GM12878 (cell line): ENCODE results near the gene AKT1. TPM values are rescaled to one million over a fixed set of nuclear protein-coding genes. Genes with fewer than 3 reads are reported as not detected.

Source experiments
- ATAC-seq: fragments of 200-7000 bp; cut with Tn5 transposase; 3 replicates; pipeline ENCODE4 v1.9.1; 2020; ENCODE audit warnings: mild to moderate bottlenecking, moderate library complexity
- BruUV-seq: library from RNA; stranded (reverse); fragments of 400-500 nt; replicated peaks from 2 replicates; lab custom pipeline; 2021; lab: Mats Ljungman, UMichigan
- CTCF ChIA-PET: fragments of 300-600 bp; sonication (Branson Sonifier 250); formaldehyde crosslinking; extraction: SDS; loops from one replicate; lab custom pipeline; 2021; ENCODE audit warnings: inconsistent platforms; lab: Yijun Ruan, JAX
- POLR2A ChIA-PET: fragments of 350-600 bp; formaldehyde crosslinking; extraction: SDS; loops from one replicate; lab custom pipeline; 2021; ENCODE audit warnings: inconsistent platforms; lab: Charles Lee
- RAD21 ChIA-PET: fragments of 300-600 bp; sonication (Branson Sonifier 250); formaldehyde crosslinking; loops from one replicate; lab custom pipeline; 2023; ENCODE audit warnings: antibody characterized with exemption; ENCODE audit not compliant: unreplicated experiment; lab: Charles Lee
- SMC1A ChIA-PET: fragments of 300-600 bp; sonication (Branson Sonifier 250); formaldehyde crosslinking; loops from one replicate; lab custom pipeline; 2023; ENCODE audit not compliant: unreplicated experiment, uncharacterized antibody; lab: Charles Lee
- DNase-seq: peaks from one replicate; pipeline ENCODE4 v3.0.0-alpha.2; 2011; ENCODE audit warnings: low read depth, low spot score
- FAIRE-seq: peaks from 3 replicates; lab custom pipeline; 2011; peaks lifted over from hg19 to GRCh38; lab: Jason Lieb, UNC
- H2AFZ ChIP-seq: 2 replicates; pipeline ENCODE4 v1.6.0; 2011; ENCODE audit warnings: low read depth, low read length, control low read depth; ENCODE audit not compliant: control insufficient read depth
- H3K27ac ChIP-seq: 2 replicates; pipeline ENCODE4 v1.5.1; 2011; ENCODE audit warnings: control low read depth; ENCODE audit not compliant: control insufficient read depth, insufficient read depth
- H3K27me3 ChIP-seq, 2 experiments: replicated peaks in 1 of 2; 2 replicates each; pipeline versions ENCODE4 v1.6.0 to v1.6.1; 2011; ENCODE audit warnings: low read length in 1 of 2; ENCODE audit not compliant: control insufficient read depth in 2 of 2, insufficient read depth in 2 of 2
- H3K36me3 ChIP-seq, 2 experiments: 2 replicates each; pipeline ENCODE4 v1.5.1; 2011; ENCODE audit warnings: low read length in 1 of 2; ENCODE audit not compliant: control insufficient read depth in 2 of 2, insufficient read depth in 2 of 2
- H3K4me1 ChIP-seq: 2 replicates; pipeline ENCODE4 v1.6.1; 2011; ENCODE audit warnings: mild to moderate bottlenecking, low read length, moderate library complexity, mixed read lengths; ENCODE audit not compliant: control insufficient read depth, insufficient read depth
- H3K4me2 ChIP-seq: 2 replicates; pipeline ENCODE4 v1.6.0; 2011; ENCODE audit warnings: control low read depth; ENCODE audit not compliant: control insufficient read depth, insufficient read depth
- H3K4me3 ChIP-seq: fragments of 200-600 bp; sonication (generic); 2 replicates; pipeline ENCODE4 v1.5.1; 2016
- H3K79me2 ChIP-seq: 2 replicates; pipeline ENCODE4 v1.6.0; 2011; ENCODE audit warnings: low read length; ENCODE audit not compliant: control insufficient read depth, insufficient read depth
- H3K9ac ChIP-seq: 2 replicates; pipeline ENCODE4 v1.8.0; 2011; ENCODE audit warnings: low read length, control low read depth, mixed read lengths; ENCODE audit not compliant: control insufficient read depth, insufficient read depth
- H3K9me3 ChIP-seq: replicated peaks from 3 replicates; pipeline ENCODE4 v1.5.1; 2011; ENCODE audit warnings: mild to moderate bottlenecking, low read length; ENCODE audit not compliant: control insufficient read depth, insufficient read depth
- H4K20me1 ChIP-seq: 2 replicates; pipeline ENCODE4 v1.6.0; 2011; ENCODE audit not compliant: control insufficient read depth, insufficient read depth
- DPF2 ChIP-seq: fragments of 450-650 bp; IDR thresholded peaks from 2 replicates; pipeline ENCODE4 v1.6.1; 2017; ENCODE audit warnings: mild to moderate bottlenecking
- EED ChIP-seq: sonication (generic); IDR thresholded peaks from 2 replicates; pipeline ENCODE4 v1.6.1; 2016; ENCODE audit warnings: antibody characterized with exemption, low read depth
- EGR1 ChIP-seq, 2 experiments: IDR thresholded peaks; 1 replicate in 1 of 2; 2 replicates in 1 of 2; pipeline ENCODE4 v1.6.1; 2011 to 2012; ENCODE audit warnings: low read depth in 2 of 2, low read length in 2 of 2, borderline replicate concordance in 1 of 2, mild to moderate bottlenecking in 1 of 2, moderate library complexity in 1 of 2
- EZH2 ChIP-seq: IDR thresholded peaks from 2 replicates; pipeline ENCODE4 v1.6.1; 2012; ENCODE audit warnings: low read depth, mild to moderate bottlenecking, control low read depth, inconsistent platforms, low read length, borderline replicate concordance; ENCODE audit not compliant: control insufficient read depth
- GATAD2B ChIP-seq: fragments of 450-650 bp; conservative IDR thresholded peaks from 2 replicates; pipeline ENCODE4 v1.6.1; 2017; ENCODE audit warnings: low read depth, mild to moderate bottlenecking, moderate library complexity
- IKZF1 ChIP-seq: fragments of 450-650 bp; conservative IDR thresholded peaks from 2 replicates; pipeline ENCODE4 v1.6.1; 2017; ENCODE audit warnings: antibody characterized with exemption, mild to moderate bottlenecking
- NBN ChIP-seq: fragments of 450-650 bp; IDR thresholded peaks from 2 replicates; pipeline ENCODE4 v1.6.1; 2016
- RUNX3 ChIP-seq: IDR thresholded peaks from 2 replicates; pipeline ENCODE4 v1.6.1; 2012; ENCODE audit warnings: low read length, inconsistent platforms
- WGBS: methylation state at CpG from one replicate; pipeline ENCODE4 v1.1.6; 2016; ENCODE audit warnings: low lambda C conversion rate; ENCODE audit not compliant: insufficient replicate concordance, insufficient coverage; ENCODE audit errors: missing lambda C conversion rate; 5-methylcytosine and 5-hydroxymethylcytosine counted together
- in situ Hi-C: fragments of 300-500 bp; cut with MboI; formaldehyde crosslinking; loops from 9 replicates; pipeline ENCODE4 v1.14.3; 2018; ENCODE audit warnings: mixed read lengths
- intact Hi-C: fragments of 100-400 bp; cut with micrococcal nuclease; formaldehyde crosslinking; loops from one replicate; pipeline ENCODE4 v1.14.2; 2022; ENCODE audit not compliant: unreplicated experiment
- polyA plus RNA-seq, 11 experiments: library from polyadenylated mRNA; depleted of rRNA in 4 of 11; unstranded in 6 of 11; stranded (reverse) in 5 of 11; fragments of >200 nt; fragmentation: Nextera tagmentation in 4 of 11; fragmentation: Illumina TruSeq in 1 of 11; extraction: Ambion mirVana in 4 of 11; extraction: Trizol in 1 of 11; gene quantifications; 1 replicate in 1 of 11; 2 replicates in 10 of 11; pipeline versions ENCODE4 v1.2.1 to v1.2.3, GENCODE V29; 2011 to 2016; ENCODE audit warnings: inconsistent platforms in 2 of 11, missing spikeins in 2 of 11, low read depth in 1 of 11
- total RNA-seq, 4 experiments: library from RNA; depleted of rRNA in 3 of 4; stranded (reverse); fragments of >200 nt in 3 of 4; fragmentation: Illumina TruSeq in 1 of 4; extraction: Trizol in 1 of 4; gene quantifications; 2 replicates each; pipeline versions ENCODE4 v1.2.1 to v1.2.3, GENCODE V29; 2013 to 2021
- TF ChIP-seq, protein P1 (sequence below): IDR thresholded peaks from 2 replicates; pipeline ENCODE4 v1.6.1; 2011; ENCODE audit warnings: borderline replicate concordance, low read depth, mild to moderate bottlenecking, moderate library complexity, mixed read lengths, low read length; ENCODE audit not compliant: insufficient read depth; ENCODE audit errors: extremely low read length

Gene AKT1
- total and polyA plus RNA-seq, 10 of the 15 experiments (the other 5 are each of a cell fraction or from before 2014, with no cell fraction given): 0.63 to 110 (median 58.9) TPM

DNA sequence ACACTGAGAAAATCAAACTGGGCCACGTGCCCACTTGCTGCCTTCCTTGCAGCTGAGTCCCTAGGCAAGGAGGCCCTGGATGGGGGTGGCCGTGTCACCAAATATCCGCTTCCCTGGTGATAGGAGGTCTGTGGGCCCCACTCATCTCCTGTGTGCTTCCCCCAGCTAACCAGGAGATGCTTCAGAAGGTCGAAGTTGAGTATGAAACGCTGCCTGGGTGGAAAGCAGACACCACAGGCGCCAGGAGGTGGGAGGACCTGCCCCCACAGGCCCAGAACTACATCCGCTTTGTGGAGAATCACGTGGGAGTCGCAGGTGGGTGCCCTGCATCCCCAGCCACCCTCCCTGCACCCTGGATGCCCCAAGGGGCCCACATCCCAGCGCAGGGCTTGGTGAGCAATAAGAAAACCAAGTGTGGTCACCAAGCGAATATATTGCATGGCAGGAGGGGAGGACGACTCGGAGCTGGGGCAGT, 49.4 kb downstream of the AKT1 start:
- CTCF ChIA-PET: no interaction called here
- H3K27ac ChIP-seq: no peak overlapping the region
- ATAC-seq: peak; percentile 60
- no peak for TF ChIP-seq EZH2
- TF ChIP-seq EED: 0 out of 2 replicates have a peak, but pooled peaks have one; percentile 47
- TF ChIP-seq EGR1 (IDR thresholded peaks at IDR 0.05; ENCODE audit: borderline replicate concordance in 1 of 2, low read depth in 2 of 2, low read length in 2 of 2): 0 out of 3 replicates have a peak, but pooled peaks of 1 of the 2 experiments have one; percentile 8
- TF ChIP-seq DPF2: 0 out of 2 replicates have a peak, but pooled peaks have one; percentile 23
- TF ChIP-seq NBN: no peak
- TF ChIP-seq IKZF1: peak; percentile 25; the same call in 1 of the 2 replicates
- TF ChIP-seq, protein P1, sequence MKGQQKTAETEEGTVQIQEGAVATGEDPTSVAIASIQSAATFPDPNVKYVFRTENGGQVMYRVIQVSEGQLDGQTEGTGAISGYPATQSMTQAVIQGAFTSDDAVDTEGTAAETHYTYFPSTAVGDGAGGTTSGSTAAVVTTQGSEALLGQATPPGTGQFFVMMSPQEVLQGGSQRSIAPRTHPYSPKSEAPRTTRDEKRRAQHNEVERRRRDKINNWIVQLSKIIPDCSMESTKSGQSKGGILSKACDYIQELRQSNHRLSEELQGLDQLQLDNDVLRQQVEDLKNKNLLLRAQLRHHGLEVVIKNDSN: peak; percentile 9
- TF ChIP-seq GATAD2B: no peak
- peak; percentile 48; the same call in 1 of the 2 replicates for TF ChIP-seq RUNX3
- TF ChIP-seq, all 136 proteins: peak for 6
- Histone ChIP-seq H2AFZ (peak overlapping the region; percentile 1; the same call in 1 of the 2 replicates), H3K4me2 (no peak overlapping the region), H3K4me3 (no peak overlapping the region), H4K20me1 (no peaks in the 10 kb centered on the region), H3K9me3 (no peaks in the 10 kb centered on the region; the same call in 2 of the 3 replicates), H3K9ac (peak overlapping the region; percentile 28; the same call in 1 of the 2 replicates), H3K4me1 (peaks cover 12% of the 10 kb centered on the region), H3K27me3 (no peaks in the 10 kb centered on the region), H3K36me3 (no peaks in the 10 kb centered on the region), H3K79me2 (no peaks in the 10 kb centered on the region)
- intact Hi-C loops: no loop called here
- in situ Hi-C loops: no loop called here
- 6% methylated on average over 13 of the region's 13 CpGs for WGBS
- BruUV-seq: no TSS peak
- RAD21 ChIA-PET: interaction anchor here (0.9 kb wide), 1 partner anchor 88 kb away, joined by 4 read pairs; no protein-coding TSS in a partner anchor
- SMC1A ChIA-PET: no interaction called here
- FAIRE-seq (no peak), DNase-seq (peak; percentile 16)
- POLR2A ChIA-PET: no interaction called here
